Epithelial cell of esophagus (primary cell): ENCODE measurements around the gene PHF23.
A peak's percentile ranks its signal among the peaks of the same experiment; 100 is the strongest.

Experiments used
- DNase-seq: peaks from one replicate; pipeline ENCODE4 v3.0.0; 2010; ENCODE audit warnings: low read depth
- H3K4me3 ChIP-seq: 2 replicates; pipeline ENCODE4 v1.5.1; 2011; ENCODE audit warnings: mild to moderate bottlenecking, low read length, control low read depth
- CTCF ChIP-seq: IDR thresholded peaks from 2 replicates; pipeline ENCODE4 v1.5.1; 2011; ENCODE audit warnings: low read depth, mild to moderate bottlenecking, low read length, control low read depth, inconsistent platforms; ENCODE audit not compliant: insufficient read depth; ENCODE audit errors: missing control alignments

The PHF23 gene

GRCh38 chr17:7219229-7219811, 19.9 kb downstream of the PHF23 start:
- no peak for TF ChIP-seq CTCF
- H3K4me3 ChIP-seq = peak overlapping the region; percentile 74

GRCh38 chr17:7218758-7219157, 20.5 kb downstream of the PHF23 start:
- H3K4me3 ChIP-seq = no peak overlapping the region
- DNase-seq = no peak
- TF ChIP-seq CTCF = no peak

More at GRCh38 chr17:7219229-7219811, 19.9 kb downstream of the PHF23 start:
- DNase-seq = no peak

GRCh38 chr17:7218166-7218565, 21.1 kb downstream of the PHF23 start:
- peak overlapping the region; percentile 42 for H3K4me3 ChIP-seq
- TF ChIP-seq CTCF = no peak

GRCh38 chr17:7217113-7217987, 21.9 kb downstream of the PHF23 start:
- peak; percentile 58 for DNase-seq
- H3K4me3 ChIP-seq = peak overlapping the region; percentile 42
- TF ChIP-seq CTCF = no peak

More at GRCh38 chr17:7218166-7218565, 21.1 kb downstream of the PHF23 start:
- no peak for DNase-seq

- no peak for TF ChIP-seq CTCF
- no peak for DNase-seq
- H3K4me3 ChIP-seq = peak overlapping the region; percentile 42
Observed at GRCh38 chr17:7216242-7217112, 22.8 kb downstream of the PHF23 start.

- H3K4me3 ChIP-seq = peak overlapping the region; percentile 3
- TF ChIP-seq CTCF = no peak
- DNase-seq = no peak
Observed at GRCh38 chr17:7215652-7216180, 23.5 kb downstream of the PHF23 start.
